K562 (cell line): Measurements from ENCODE around the gene DHRS3. TPM values are rescaled to one million over a fixed set of nuclear protein-coding genes. Genes with fewer than 3 reads are reported as not detected.

ENCODE experiments used
- BHLHE40 ChIP-seq: IDR thresholded peaks from 2 replicates; pipeline ENCODE4 v1.6.1; 2011; ENCODE audit warnings: low read length, improper control_type of control experiment
- CSDE1 ChIP-seq, 2 experiments: fragments of 450-650 bp; IDR thresholded peaks; 2 replicates each; pipeline ENCODE4 v1.6.1; 2016; ENCODE audit warnings: mild to moderate bottlenecking in 1 of 2
- DMBX1 ChIP-seq: fragments of 250-450 bp; sonication (Bioruptor Pico); IDR thresholded peaks from 2 replicates; pipeline ENCODE4 v1.8.0; 2022; ENCODE audit warnings: inconsistent platforms, mild to moderate bottlenecking, moderate library complexity, borderline replicate concordance
- E2F3 ChIP-seq: fragments of 250-450 bp; sonication (Bioruptor Pico); IDR thresholded peaks from 2 replicates; pipeline ENCODE4 v1.4.0; 2020; ENCODE audit warnings: mild to moderate bottlenecking
- E2F4 ChIP-seq: sonication (generic); formaldehyde crosslinking; IDR thresholded peaks from 2 replicates; pipeline ENCODE4 v1.8.0; 2022; ENCODE audit warnings: mild to moderate bottlenecking, low read depth, missing genetic modification reagents
- ESRRB ChIP-seq: fragments of 250-450 bp; sonication (Bioruptor Pico); IDR thresholded peaks from 2 replicates; pipeline ENCODE4 v1.5.0; 2020; ENCODE audit warnings: mild to moderate bottlenecking, moderate library complexity, borderline replicate concordance
- FOXK1 ChIP-seq: sonication (generic); formaldehyde crosslinking; IDR thresholded peaks from 2 replicates; pipeline ENCODE4 v1.8.0; 2022; ENCODE audit warnings: missing genetic modification reagents, mild to moderate bottlenecking, borderline replicate concordance
- MTA2 ChIP-seq: fragments of 450-650 bp; IDR thresholded peaks from 2 replicates; pipeline ENCODE4 v1.6.1; 2016; ENCODE audit warnings: low read depth
- NFYB ChIP-seq: IDR thresholded peaks from 2 replicates; pipeline ENCODE4 v1.6.1; 2011; ENCODE audit warnings: mild to moderate bottlenecking, moderate library complexity; ENCODE audit not compliant: insufficient read length; ENCODE audit errors: extremely low read depth
- NONO ChIP-seq, 2 experiments: fragments of 200-400 bp in 1 of 2; fragments of 450-650 bp in 1 of 2; formaldehyde crosslinking in 1 of 2; IDR thresholded peaks; 2 replicates each; pipeline ENCODE4 v1.6.1; 2017; ENCODE audit warnings: low read depth in 2 of 2, mild to moderate bottlenecking in 2 of 2, moderate library complexity in 2 of 2, low read length in 1 of 2
- NR4A1 ChIP-seq, 2 experiments: fragments of 250-450 bp in 1 of 2; fragments of 450-650 bp in 1 of 2; sonication (Bioruptor Pico) in 1 of 2; IDR thresholded peaks; 2 replicates each; pipeline versions ENCODE4 v1.4.0 to v1.6.1; 2016 to 2020; ENCODE audit warnings: mild to moderate bottlenecking in 2 of 2, missing compliant biosample characterization in 1 of 2, missing genetic modification characterization in 1 of 2, moderate library complexity in 1 of 2
- PHB ChIP-seq: fragments of 250-450 bp; sonication (Bioruptor Pico); IDR thresholded peaks from 2 replicates; pipeline ENCODE4 v1.5.0; 2021
- POLR2AphosphoS2 ChIP-seq: IDR thresholded peaks from 2 replicates; pipeline ENCODE4 v1.6.1; 2012; ENCODE audit warnings: low read length, improper control_type of control experiment
- TOE1 ChIP-seq, 2 experiments: fragments of 450-650 bp in 1 of 2; sonication (generic) in 1 of 2; formaldehyde crosslinking in 1 of 2; IDR thresholded peaks; 2 replicates each; pipeline versions ENCODE4 v1.7.1 to v1.8.0; 2016 to 2022; ENCODE audit warnings: borderline replicate concordance in 2 of 2, mild to moderate bottlenecking in 2 of 2, antibody characterized with exemption in 1 of 2, inconsistent platforms in 1 of 2, low read depth in 1 of 2, missing genetic modification reagents in 1 of 2, moderate library complexity in 1 of 2
- UBTF ChIP-seq, 2 experiments: IDR thresholded peaks; 2 replicates each; pipeline ENCODE4 v1.6.1; 2012; ENCODE audit warnings: improper control_type of control experiment in 2 of 2, low read depth in 2 of 2, low read length in 2 of 2, borderline replicate concordance in 1 of 2
- ZNF217 ChIP-seq: sonication (generic); formaldehyde crosslinking; IDR thresholded peaks from 2 replicates; pipeline ENCODE4 v1.8.0; 2022; ENCODE audit warnings: mild to moderate bottlenecking, missing genetic modification reagents
- ZNF436 ChIP-seq: fragments of 250-450, 450-650 bp; sonication (Bioruptor Pico); formaldehyde crosslinking; IDR thresholded peaks from 2 replicates; pipeline ENCODE4 v1.7.0; 2020; ENCODE audit warnings: mild to moderate bottlenecking
- polyA plus RNA-seq, 8 experiments: library from polyadenylated mRNA; depleted of rRNA in 4 of 8; stranded (reverse) in 5 of 8; unstranded in 3 of 8; fragments of >200 nt; fragmentation: Nextera tagmentation in 2 of 8; fragmentation: Illumina TruSeq in 1 of 8; extraction: Ambion mirVana in 2 of 8; extraction: Trizol in 1 of 8; gene quantifications; 2 replicates each; pipeline versions ENCODE4 v1.2.1 to v1.2.3, GENCODE V29; 2011 to 2014; ENCODE audit warnings: inconsistent platforms in 1 of 8, missing spikeins in 1 of 8
- total RNA-seq, 7 experiments: library from RNA; depleted of rRNA in 6 of 7; stranded (reverse); fragments of >200 nt in 6 of 7; fragmentation: Illumina TruSeq in 2 of 7; extraction: Trizol in 2 of 7; gene quantifications; 2 replicates each; pipeline versions ENCODE4 v1.2.1 to v1.2.3, GENCODE V29; 2011 to 2021; ENCODE audit warnings: low replicate concordance in 1 of 7

The DHRS3 gene
- total and polyA plus RNA-seq, 9 of the 15 experiments (the other 6 are each of a cell fraction or from before 2014, with no cell fraction given) = 21.0 to 116 (median 58.7) TPM

GRCh38 chr1:12617901-12618660 is at the start of gene DHRS3 (continued):
- peak in 1 of 2 experiments; percentile 89; a peak in 2 of 4 replicates for TF ChIP-seq UBTF (IDR thresholded peaks at IDR 0.05; ENCODE audit: borderline replicate concordance in 1 of 2, low read depth in 2 of 2, low read length in 2 of 2)
- 0 out of 2 replicates have a peak, but pooled peaks have one; percentile 31 for TF ChIP-seq E2F3 (CRISPR knock-in tag)
- peak in 1 of 2 experiments; percentile 35; a peak in 1 of 4 replicates for TF ChIP-seq CSDE1 (IDR thresholded peaks at IDR 0.05)
- TF ChIP-seq NFYB = no peak
- TF ChIP-seq MTA2 = no peak
- peak in 1 of 2 experiments; percentile 35; a peak in 1 of 4 replicates for TF ChIP-seq NONO (IDR thresholded peaks at IDR 0.05; ENCODE audit: low read depth in 2 of 2, low read length in 1 of 2)
- TF ChIP-seq DMBX1 = peak; percentile 72
- TF ChIP-seq POLR2AphosphoS2 = no peak
- TF ChIP-seq FOXK1 (CRISPR knock-in tag) = 0 out of 2 replicates have a peak, but pooled peaks have one; percentile 86
- 0 out of 2 replicates have a peak, but pooled peaks have one; percentile 66 for TF ChIP-seq PHB (CRISPR knock-in tag)
- 0 out of 2 replicates have a peak, but pooled peaks have one; percentile 40 for TF ChIP-seq E2F4 (CRISPR knock-in tag)
- peak; percentile 64; the same call in 1 of the 2 replicates for TF ChIP-seq TOE1 (IDR thresholded peaks at IDR 0.05; ENCODE audit: borderline replicate concordance)
- TF ChIP-seq TOE1 (CRISPR knock-in tag; IDR thresholded peaks at IDR 0.05; ENCODE audit: borderline replicate concordance, low read depth) = no peak
- no peak for TF ChIP-seq ESRRB (CRISPR knock-in tag)
- no peak for TF ChIP-seq ZNF217 (CRISPR knock-in tag)
- no peak for TF ChIP-seq NR4A1 (CRISPR knock-in tag; IDR thresholded peaks at IDR 0.05)
- peak; percentile 66; the same call in 1 of the 2 replicates for TF ChIP-seq NR4A1 (tag; IDR thresholded peaks at IDR 0.05)
- TF ChIP-seq BHLHE40 = peak; percentile 63
- no peak for TF ChIP-seq ZNF436
